Stimulated activated naive CD4-positive, alpha-beta T cell (primary cell): Measurements from ENCODE around the gene TMA16.
A peak's percentile ranks its signal among the peaks of the same experiment; 100 is the strongest.
"Not testable (repeated sequence)": the region's sequence is repeated elsewhere in the genome, so short reads cannot be mapped to it uniquely, and the experiment has no call there.

ENCODE experiments used
- DNase-seq, 6 experiments: peaks; one replicate each; lab custom pipeline; 2025; lab: John Stamatoyannopoulos, UW

TMA16 gene

GRCh38 chr4:163515198-163515597 is 20.7 kb downstream of the TMA16 start:
- DNase-seq = no peak

DNA sequence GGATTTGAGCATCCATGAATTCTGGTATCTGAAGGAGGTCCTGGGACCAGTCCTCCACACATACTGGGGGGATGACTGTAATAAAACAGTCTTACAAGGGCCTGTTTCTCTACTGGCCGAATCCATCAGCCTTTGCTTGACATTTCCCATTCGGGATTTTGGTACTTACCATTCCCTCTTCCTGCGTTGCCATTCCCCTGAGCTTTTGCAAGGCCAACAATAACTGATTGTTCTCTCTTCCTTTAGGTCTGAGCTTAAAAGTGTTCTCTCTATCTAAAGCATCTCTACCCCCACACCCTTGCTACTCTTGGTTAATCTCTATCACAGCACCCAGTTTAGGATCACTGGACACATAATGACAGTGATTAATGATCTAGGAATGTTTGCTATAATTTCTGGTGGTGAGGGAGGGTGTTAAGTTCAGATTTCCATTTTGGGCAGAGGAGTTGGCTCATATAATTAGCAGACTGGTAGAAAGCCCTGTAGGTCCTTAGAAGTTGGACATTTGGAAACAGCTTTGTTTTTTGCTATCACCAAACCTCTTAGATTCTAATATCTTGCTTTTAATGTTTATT is 29.4 kb downstream of the TMA16 start:
- DNase-seq = no peak

- no peak for DNase-seq
These were observed 31.5 kb downstream of the TMA16 start for GRCh38 chr4:163525982-163526381.

DNA sequence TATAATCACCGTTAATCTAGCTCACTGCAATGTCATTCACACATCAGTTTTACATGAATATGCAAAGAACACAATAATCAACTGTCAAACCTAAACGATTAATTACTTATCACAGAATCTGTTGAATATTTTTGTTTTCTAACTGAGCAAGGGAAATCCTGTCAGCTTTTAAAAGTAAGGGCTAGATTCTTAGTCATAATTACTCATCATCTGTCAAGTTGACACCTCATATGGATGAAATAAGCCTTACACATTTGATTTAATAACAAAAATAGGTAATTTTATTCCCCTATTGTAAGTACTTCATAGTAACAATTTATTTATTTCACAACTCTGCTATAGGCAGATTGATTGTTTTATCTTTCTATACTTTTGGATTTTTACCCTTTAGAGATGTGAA is 32.7 kb downstream of the TMA16 start:
- DNase-seq = no peak

- no peak for DNase-seq
These were observed 34.2 kb downstream of the TMA16 start for GRCh38 chr4:163528653-163529052.

DNA sequence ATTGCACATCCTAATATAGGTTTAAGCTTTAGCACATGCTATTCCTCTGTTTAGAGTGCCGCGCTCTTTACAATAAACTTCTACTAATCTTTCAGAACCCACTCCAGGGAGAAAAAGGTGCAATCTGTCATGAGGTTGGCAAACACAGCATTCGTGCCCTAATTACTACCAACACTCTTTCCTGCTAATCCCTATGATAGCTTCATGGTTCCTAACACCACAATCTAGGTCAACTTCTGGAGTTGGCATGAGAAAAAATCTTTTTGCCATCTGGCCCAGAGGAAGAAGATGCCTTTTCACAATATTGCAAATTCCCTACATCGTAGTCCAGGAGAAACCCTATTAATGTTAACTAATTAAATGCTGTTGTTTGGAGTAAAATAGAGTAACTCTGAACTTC is 39.6 kb downstream of the TMA16 start:
- DNase-seq = no peak

- no peak for DNase-seq
These were observed 41.2 kb downstream of the TMA16 start for GRCh38 chr4:163535657-163536056.

DNA sequence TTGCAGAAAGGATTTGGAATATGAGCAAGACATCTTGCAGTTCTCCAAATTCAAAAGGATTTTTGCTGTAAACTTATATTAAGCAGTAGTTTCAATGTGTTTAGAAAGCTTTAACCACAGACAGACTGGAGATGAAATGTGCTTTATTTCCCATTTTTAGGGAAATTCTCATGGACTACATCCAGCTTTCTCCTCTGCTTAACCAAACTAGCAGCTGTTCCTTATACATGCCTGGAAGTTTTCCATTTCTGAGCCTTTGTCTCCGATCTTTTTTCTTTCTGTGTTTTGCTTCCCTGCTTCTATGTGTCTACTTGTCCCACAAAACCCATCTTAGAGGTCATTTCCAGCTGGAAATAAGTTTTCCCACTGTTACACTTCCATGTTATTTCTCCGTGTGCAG is 41.6 kb downstream of the TMA16 start:
- no peak for DNase-seq

DNA sequence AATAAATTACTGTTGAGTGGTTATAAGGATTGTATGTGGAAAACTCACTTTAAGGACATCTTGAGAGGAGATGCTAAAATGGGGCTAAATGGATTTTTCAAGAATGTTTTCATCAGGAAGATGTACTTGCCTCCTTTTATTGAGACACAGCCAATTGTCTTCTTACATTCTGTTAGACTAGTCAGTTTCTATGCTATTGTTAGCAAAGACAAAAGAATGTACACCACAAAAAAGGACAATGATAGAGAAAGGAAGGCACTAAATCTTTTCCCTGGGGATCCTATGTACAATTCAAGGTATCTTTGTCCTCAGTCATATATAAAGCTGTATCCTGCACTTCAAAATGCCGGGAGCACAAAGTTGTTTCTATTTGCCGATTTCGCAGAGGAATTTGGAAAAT is 42.6 kb downstream of the TMA16 start:
- no peak for DNase-seq

DNA sequence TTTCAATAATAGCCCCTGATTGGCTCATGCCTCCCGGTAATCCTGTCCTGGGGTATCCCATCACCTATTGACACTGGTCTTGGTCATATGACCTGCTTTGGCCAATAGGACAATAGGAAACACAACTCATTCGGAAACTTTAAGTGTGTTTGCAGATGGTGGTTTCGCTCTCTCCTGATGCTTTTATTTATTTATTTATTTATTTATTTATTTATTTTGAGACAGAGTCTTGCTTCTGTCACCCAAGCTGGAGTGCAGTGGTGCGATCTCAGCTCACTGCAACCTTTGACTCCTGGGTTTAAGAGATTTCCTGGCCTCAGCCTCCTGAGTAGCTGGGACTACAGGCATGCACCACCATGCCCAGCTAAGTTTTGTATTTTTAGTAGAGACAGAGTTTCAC is 44.3 kb downstream of the TMA16 start:
- DNase-seq = not testable (repeated sequence)

- no peak for DNase-seq
These were observed 46.0 kb downstream of the TMA16 start for GRCh38 chr4:163540448-163540847.

GRCh38 chr4:163540977-163541376 is 46.5 kb downstream of the TMA16 start:
- no peak for DNase-seq

- DNase-seq = no peak
These were observed 47.8 kb downstream of the TMA16 start for GRCh38 chr4:163542275-163542674.

DNA sequence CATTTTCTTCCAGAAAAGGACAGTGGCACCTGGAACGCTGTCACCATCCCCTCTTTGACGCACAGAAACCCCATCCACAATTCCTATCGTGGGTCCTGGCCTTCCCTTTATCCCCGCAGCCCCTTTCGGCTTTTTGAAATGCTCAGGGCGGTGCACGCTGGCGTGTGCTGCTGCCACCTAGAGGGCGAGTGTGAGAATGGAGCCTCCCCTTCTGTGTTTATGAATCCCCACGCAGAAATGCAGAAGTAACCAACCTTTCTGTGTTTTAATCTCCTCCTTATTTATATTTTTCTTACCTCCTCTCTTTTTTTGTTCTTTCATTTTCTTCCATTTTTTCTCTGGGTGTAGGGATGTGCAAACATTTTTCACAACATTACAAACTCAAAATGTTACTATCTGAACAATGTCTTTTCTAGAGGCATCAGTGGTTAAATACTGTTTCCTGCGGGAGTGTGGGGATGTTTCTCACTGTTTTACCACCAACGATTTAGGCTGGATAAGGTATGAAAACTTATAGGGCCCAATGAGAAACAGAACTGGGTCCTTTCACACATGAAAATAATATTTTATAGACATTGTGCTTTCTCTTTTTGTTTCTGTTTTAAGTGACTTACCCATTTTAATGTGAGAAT is 50.0 kb downstream of the TMA16 start:
- DNase-seq = peak; percentile 4 to 59 (median 27)

GRCh38 chr4:163548481-163549243 is 54.2 kb downstream of the TMA16 start:
- peak in 2 of 6 experiments; percentile 16 to 31 for DNase-seq

DNA sequence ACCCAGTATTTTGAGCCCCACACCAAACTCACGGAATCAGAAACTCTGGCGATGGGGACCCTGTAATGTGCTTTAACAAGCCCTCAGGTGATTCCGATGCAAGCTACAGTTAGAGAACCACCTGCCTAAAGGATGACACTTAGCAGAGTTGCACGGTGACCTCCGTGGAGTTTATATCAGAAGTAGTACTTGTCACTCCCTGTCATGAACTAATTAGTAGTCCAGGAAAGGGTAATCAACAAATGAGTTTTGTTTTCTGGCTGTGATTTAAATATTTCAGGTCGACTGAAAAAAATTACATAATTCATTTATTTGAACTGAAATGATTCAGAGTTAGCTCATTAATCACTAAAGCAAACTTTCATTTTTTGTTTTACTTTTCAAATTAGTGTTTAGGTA is 56.4 kb downstream of the TMA16 start:
- no peak for DNase-seq

DNA sequence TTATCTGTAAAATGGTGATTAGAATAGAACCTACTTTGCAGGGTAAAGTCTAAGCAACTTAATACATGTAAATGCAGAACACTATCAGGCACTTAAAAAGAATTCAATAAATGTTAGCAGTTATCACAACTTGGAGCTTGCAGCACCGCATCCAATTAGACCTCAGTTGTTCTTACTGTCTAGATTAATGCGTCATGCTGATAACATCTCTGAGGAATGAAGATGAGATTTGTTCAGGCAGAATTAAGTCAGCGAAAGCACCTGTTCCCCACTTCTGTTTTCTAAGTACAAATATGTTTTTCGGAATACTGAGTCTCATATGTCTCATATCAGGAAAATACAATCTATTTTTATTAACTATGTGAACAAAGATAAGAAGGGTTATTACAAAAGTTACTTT is 58.7 kb downstream of the TMA16 start:
- no peak for DNase-seq

- peak in 3 of 6 experiments; percentile 10 to 37 (median 30) for DNase-seq
These were observed 60.5 kb downstream of the TMA16 start for GRCh38 chr4:163554870-163555465.

DNA sequence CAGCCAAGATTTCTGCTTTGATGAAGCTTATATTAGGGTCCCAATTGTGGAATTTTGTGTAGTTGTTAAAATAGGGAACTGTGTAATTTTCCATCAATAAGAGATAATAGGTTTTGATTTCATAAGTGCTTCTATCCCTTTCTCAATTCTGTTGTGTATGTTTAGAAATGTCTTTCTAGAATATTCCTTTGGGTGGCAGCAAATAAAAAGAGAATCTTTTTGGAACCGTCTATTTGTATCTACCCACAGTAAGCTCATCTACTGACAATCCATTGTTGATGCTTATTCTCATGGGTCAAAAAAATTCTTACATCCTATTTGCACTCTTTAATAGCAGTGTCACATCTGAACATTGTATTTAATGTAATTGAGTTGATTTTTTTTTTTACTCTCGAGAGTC is 61.7 kb downstream of the TMA16 start:
- DNase-seq = peak in 2 of 6 experiments; percentile 20 to 25

DNA sequence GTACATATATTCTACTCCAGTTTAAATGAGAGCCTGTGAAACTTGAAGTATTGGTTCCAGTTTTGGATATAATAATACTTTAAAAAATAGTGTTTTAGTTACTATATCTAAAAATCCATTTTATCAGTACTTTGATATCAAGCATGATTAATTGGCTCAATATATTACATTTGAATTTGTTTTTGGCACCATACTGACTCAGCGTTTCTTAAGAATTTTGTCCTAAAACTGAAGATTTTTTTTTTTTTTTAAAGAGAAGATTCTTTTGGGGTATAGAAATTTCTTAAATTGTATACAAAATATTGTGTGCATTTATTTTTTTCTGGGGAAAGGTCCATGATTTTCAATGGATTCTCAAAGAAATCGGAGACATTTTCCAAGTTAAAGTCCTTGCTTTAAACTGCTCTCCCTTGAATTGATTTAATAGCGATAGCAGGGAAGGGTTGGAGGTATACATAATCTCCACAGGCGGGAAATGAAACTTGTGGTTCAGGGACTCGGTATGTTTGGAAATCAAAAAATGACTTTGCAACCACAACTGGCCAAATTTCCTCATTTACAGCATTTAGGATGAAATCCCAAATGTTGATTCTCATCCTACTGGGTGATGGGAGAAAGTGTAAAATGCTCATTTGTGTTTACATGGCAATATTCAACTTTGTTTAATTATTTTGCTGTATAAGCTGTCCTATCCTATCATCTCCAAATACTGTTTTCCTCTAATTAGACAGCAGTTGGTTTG is 62.3 kb downstream of the TMA16 start:
- DNase-seq = no peak

GRCh38 chr4:163558539-163559044 is 64.1 kb downstream of the TMA16 start:
- DNase-seq = peak in 2 of 6 experiments; percentile 12 to 19

DNA sequence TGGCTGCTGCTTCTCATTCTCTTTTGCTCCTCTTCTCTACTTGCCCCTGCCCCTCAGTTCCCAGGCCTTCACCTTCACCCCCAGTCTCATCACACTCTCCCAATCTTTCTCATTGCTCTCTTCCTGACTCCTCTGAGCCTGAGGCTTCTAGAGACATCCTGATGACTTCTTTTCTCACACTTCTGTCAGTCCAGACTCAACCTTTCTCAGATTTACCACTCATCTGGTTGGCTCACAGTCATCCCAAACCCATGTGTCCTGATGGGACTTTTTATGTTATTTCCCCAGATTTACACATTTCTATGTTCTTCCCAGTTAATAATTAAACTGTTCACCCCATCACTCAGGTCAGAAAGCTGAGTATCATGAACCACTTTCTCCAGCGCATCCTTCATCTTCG is 68.0 kb downstream of the TMA16 start:
- no peak for DNase-seq
